Right lobe of liver (tissue), 4 donors: ENCODE results near the gene PTPRD.

ENCODE experiments used
- CTCF ChIP-seq, 4 donors: fragments of 200-600 bp in 3 of 4; fragments of 450-650 bp in 1 of 4; IDR thresholded peaks; one replicate each; pipeline versions ENCODE4 v1.5.1 to v1.8.0; 2016 to 2022; ENCODE audit warnings: antibody characterized with exemption in 4 of 4, mild to moderate bottlenecking in 2 of 4
- POLR2A ChIP-seq: fragments of 450-650 bp; IDR thresholded peaks from one replicate; pipeline ENCODE4 v1.6.1; 2017; ENCODE audit warnings: antibody characterized with exemption, mild to moderate bottlenecking
- donor health status: DM: no; HTN: no; CAD: no.
- donor health status: DM: no; HTN: no; CAD: no.
- donor health status: DM: no; HTN: yes; CAD: no.

GRCh38 chr9:8560560-8561525 lies 2052.0 kb downstream of the PTPRD start:
- TF ChIP-seq CTCF (IDR thresholded peaks at IDR 0.05) (no peak), POLR2A (no peak)
